HG03045 (cell line): ENCODE data around the gene PXK.

Experiments used
- ATAC-seq: cut with Tn5 transposase; IDR thresholded peaks from one replicate; pipeline ENCODE4 v1.9.1; 2021; ENCODE audit warnings: mild to moderate bottlenecking, moderate library complexity; ENCODE audit not compliant: unreplicated experiment

PXK gene

GRCh38 chr3:58459160-58459559 is 126.5 kb downstream of the PXK start:
- no peak for ATAC-seq

- ATAC-seq, result no peak
Measured at GRCh38 chr3:58462829-58463180, 130.1 kb downstream of the PXK start.

GRCh38 chr3:58463181-58463941 is 130.7 kb downstream of the PXK start:
- ATAC-seq, result peak; percentile 94

GRCh38 chr3:58463942-58464271 is 131.2 kb downstream of the PXK start:
- ATAC-seq, result no peak

- ATAC-seq, result no peak
Measured at GRCh38 chr3:58464866-58465265, 132.2 kb downstream of the PXK start.

- no peak for ATAC-seq
Measured at GRCh38 chr3:58466899-58467563, 134.3 kb downstream of the PXK start.

GRCh38 chr3:58469096-58469495 is 136.4 kb downstream of the PXK start:
- no peak for ATAC-seq

GRCh38 chr3:58470363-58471024 is 137.8 kb downstream of the PXK start:
- ATAC-seq, result no peak

- no peak for ATAC-seq
Measured at GRCh38 chr3:58471025-58471887, 138.6 kb downstream of the PXK start.

- ATAC-seq, result no peak
Measured at GRCh38 chr3:58473275-58473674, 140.6 kb downstream of the PXK start.

- no peak for ATAC-seq
Measured at GRCh38 chr3:58474348-58474911, 141.7 kb downstream of the PXK start.

- no peak for ATAC-seq
Measured at GRCh38 chr3:58474967-58475578, 142.4 kb downstream of the PXK start.
